ENCODE data around the gene PHF5A. TPM values are rescaled to one million over a fixed set of nuclear protein-coding genes. Genes with fewer than 3 reads are reported as not detected.

Gene PHF5A
- total and polyA plus RNA-seq, 2 donors (not counting 3 experiments of a cell fraction or from before 2014, with no cell fraction given), result 61.1 to 63.7 TPM

GRCh38 chr22:41513391-41513790, 44.9 kb upstream of the PHF5A start:
- dilution Hi-C loops (cut with MboI; ENCODE audit: extremely low pct_ligation_motif_present, low sequenced_read_pairs) (no loop called here), intact Hi-C loops (cut with micrococcal nuclease) (no loop called here)
- H3K36me3 ChIP-seq (ENCODE audit: control insufficient read depth in 2 of 2, extremely low read depth in 1 of 2, insufficient read depth in 2 of 2, low read length in 2 of 2), result peaks cover 0 to 22% of the 10 kb centered on the region in 2 experiments
- H3K9me3 ChIP-seq (replicated peaks; ENCODE audit: control insufficient read depth, insufficient read depth, low read length), result no peaks in the 10 kb centered on the region
- H3K9me1 ChIP-seq (replicated peaks; ENCODE audit: control insufficient read depth, extremely low read depth, insufficient read depth, low read length), result no peaks in the 10 kb centered on the region
- no peak for FAIRE-seq
- ChIA-PET POLR2A (no interaction called here), CTCF (interaction anchor here (1.0 to 7.5 kb wide), 2 partner anchors 110 to 591 kb away, joined by 3 to 251 read pairs; no protein-coding TSS in a partner anchor)
- no peaks in the 10 kb centered on the region for H3K27me3 ChIP-seq (ENCODE audit: control insufficient read depth in 2 of 2, insufficient read depth in 2 of 2, low read length in 2 of 2)
- H3K4me2 ChIP-seq (ENCODE audit: insufficient read depth, low read length), result no peak overlapping the region
- no TSS peak for BruUV-seq (replicated peaks)
- DNase-seq (ENCODE audit: low read depth, low spot score), result no peak
- H3K79me2 ChIP-seq (ENCODE audit: control insufficient read depth, insufficient read depth, low read length), result no peaks in the 10 kb centered on the region
- no peak overlapping the region for H2AFZ ChIP-seq (ENCODE audit: low read depth, low read length)
- TF ChIP-seq, protein P1, sequence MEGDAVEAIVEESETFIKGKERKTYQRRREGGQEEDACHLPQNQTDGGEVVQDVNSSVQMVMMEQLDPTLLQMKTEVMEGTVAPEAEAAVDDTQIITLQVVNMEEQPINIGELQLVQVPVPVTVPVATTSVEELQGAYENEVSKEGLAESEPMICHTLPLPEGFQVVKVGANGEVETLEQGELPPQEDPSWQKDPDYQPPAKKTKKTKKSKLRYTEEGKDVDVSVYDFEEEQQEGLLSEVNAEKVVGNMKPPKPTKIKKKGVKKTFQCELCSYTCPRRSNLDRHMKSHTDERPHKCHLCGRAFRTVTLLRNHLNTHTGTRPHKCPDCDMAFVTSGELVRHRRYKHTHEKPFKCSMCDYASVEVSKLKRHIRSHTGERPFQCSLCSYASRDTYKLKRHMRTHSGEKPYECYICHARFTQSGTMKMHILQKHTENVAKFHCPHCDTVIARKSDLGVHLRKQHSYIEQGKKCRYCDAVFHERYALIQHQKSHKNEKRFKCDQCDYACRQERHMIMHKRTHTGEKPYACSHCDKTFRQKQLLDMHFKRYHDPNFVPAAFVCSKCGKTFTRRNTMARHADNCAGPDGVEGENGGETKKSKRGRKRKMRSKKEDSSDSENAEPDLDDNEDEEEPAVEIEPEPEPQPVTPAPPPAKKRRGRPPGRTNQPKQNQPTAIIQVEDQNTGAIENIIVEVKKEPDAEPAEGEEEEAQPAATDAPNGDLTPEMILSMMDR (IDR thresholded peaks at IDR 0.05; ENCODE audit: extremely low read depth in 1 of 2, insufficient read depth in 1 of 2, low read depth in 1 of 2, low read length in 2 of 2), result no peak
- no peak for TF ChIP-seq MYC (IDR thresholded peaks at IDR 0.05; ENCODE audit: low read depth, low read length)
- no peak for TF ChIP-seq GATA2 (IDR thresholded peaks at IDR 0.05; ENCODE audit: insufficient read depth, insufficient read length, low read depth, low read length)
- TF ChIP-seq EZH2 (IDR thresholded peaks at IDR 0.05; ENCODE audit: borderline replicate concordance, low read depth, low read length, severe bottlenecking), result no peak
- TF ChIP-seq POLR2AphosphoS5 (IDR thresholded peaks at IDR 0.05; ENCODE audit: insufficient read depth, low read depth, low read length), result no peak
- no peak for TF ChIP-seq FOS (IDR thresholded peaks at IDR 0.05; ENCODE audit: borderline replicate concordance, insufficient read depth, low read length)
- TF ChIP-seq JUN (IDR thresholded peaks at IDR 0.05; ENCODE audit: borderline replicate concordance, insufficient read depth, insufficient read length, low read depth), result no peak
- TF ChIP-seq, protein P2, sequence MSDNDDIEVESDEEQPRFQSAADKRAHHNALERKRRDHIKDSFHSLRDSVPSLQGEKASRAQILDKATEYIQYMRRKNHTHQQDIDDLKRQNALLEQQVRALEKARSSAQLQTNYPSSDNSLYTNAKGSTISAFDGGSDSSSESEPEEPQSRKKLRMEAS (IDR thresholded peaks at IDR 0.05; ENCODE audit: insufficient read depth, insufficient read length), result no peak
- TF ChIP-seq POLR2A (IDR thresholded peaks at IDR 0.05; ENCODE audit: low read depth, low read length), result no peak
- no peaks in the 10 kb centered on the region for H4K20me1 ChIP-seq (replicated peaks; ENCODE audit: control insufficient read depth, extremely low read depth, insufficient read depth, low read length)
- H3K4me1 ChIP-seq (ENCODE audit: control insufficient read depth, extremely low read depth, insufficient read depth, low read length), result peaks cover 3% of the 10 kb centered on the region
- no peak overlapping the region for H3K9ac ChIP-seq (replicated peaks; ENCODE audit: extremely low read depth, insufficient read depth, low read length)
- no peak overlapping the region for H3K4me3 ChIP-seq (replicated peaks in 1 of 3; ENCODE audit: insufficient read depth in 1 of 3, low read depth in 1 of 3, low read length in 3 of 3)
- no peak overlapping the region for H3K27ac ChIP-seq (ENCODE audit: insufficient read depth, low read depth, low read length)

Data from endothelial cell of umbilical vein (primary cell).